ENCODE results near the gene WSB1.
A peak's percentile ranks its signal among the peaks of the same experiment; 100 is the strongest.

The WSB1 gene

DNA sequence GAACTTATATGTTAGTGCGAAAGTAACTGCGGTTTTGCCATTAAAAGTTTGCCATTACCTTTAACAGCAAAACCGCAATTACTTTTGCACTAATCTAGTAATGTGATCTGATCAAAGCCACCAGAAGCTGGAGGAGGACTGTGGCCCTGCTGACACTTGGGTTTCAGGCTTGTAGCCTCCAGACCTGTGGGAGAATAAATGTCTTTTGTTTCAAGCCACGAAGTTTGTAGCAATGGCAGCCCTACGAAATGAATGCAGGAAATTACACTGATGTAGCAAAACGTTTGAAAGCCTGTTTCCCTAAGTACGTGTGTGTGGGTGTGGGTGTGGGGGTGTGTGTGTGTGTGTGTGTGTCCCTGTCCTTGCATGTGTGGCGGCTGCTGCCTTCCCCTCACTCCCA lies 66.6 kb downstream of the WSB1 start:
- DNase-seq, result peak; percentile 39 to 75

DNA sequence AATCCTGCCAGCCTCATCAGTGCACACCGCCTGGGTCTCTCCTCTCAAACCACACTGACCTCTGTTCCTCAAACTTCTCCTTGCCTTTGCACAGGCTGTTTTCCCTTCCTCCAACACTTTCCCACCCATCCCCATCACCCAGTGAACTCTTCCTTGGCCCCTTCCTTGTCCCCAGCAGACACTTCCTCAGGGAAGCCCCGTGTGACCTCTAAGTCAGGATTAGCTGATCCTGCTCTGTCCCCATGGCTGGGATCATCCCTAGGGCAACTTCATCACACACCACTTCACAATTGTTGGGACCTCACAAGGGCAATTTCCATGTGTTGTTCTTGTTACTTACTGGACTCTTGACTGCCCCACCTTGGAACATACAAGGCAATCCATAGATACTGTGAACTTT lies 67.8 kb downstream of the WSB1 start:
- no peak for DNase-seq

GRCh38 chr17:27362503-27362902 lies 68.6 kb downstream of the WSB1 start:
- no peak for DNase-seq

DNA sequence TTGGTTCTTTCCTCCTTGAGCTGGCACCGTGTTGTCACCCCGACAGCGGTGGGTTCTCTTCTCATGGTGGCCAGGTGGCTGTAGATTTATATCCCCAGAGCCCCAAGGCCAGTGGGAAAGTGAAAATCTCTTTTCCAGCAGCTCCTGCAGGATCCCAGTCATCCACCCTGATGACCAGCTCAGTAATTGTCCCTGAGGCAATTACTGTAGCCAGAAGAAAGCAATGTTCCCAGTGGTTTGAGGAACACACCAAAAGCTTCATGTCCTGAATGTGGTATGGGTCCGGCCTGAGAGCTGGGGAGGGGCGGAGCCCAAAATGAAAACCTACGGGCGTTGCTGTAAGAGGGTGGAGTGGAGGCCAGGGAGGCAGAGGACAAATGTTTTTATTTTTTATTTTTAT lies 69.0 kb downstream of the WSB1 start:
- DNase-seq, result no peak

- no peak for DNase-seq
Measured at GRCh38 chr17:27363326-27363725, 69.4 kb downstream of the WSB1 start.

Measured in inflammatory macrophage (primary cell).